Activated naive CD8-positive, alpha-beta T cell treated with anti-CD3 and anti-CD28 coated beads for 36 hours (primary cell): ENCODE data around the gene KCNH1. TPM values are rescaled to one million over a fixed set of nuclear protein-coding genes. Genes with fewer than 3 reads are reported as not detected.
A peak's percentile ranks its signal among the peaks of the same experiment; 100 is the strongest.

Source experiments
- DNase-seq: peaks from one replicate; pipeline ENCODE4 v3.0.0; 2021
- H3K27ac Mint-ChIP-seq: one replicate; pipeline ENCODE4 v1.8.0; 2022; ENCODE audit warnings: mild to moderate bottlenecking, moderate library complexity, mixed read lengths
- H3K27me3 Mint-ChIP-seq: one replicate; pipeline ENCODE4 v1.8.0; 2022; ENCODE audit warnings: mild to moderate bottlenecking, mixed read lengths
- H3K36me3 Mint-ChIP-seq: one replicate; pipeline ENCODE4 v1.8.0; 2021; ENCODE audit warnings: mild to moderate bottlenecking, mixed read lengths
- H3K4me1 Mint-ChIP-seq: one replicate; pipeline ENCODE4 v1.8.0; 2021; ENCODE audit warnings: mixed read lengths
- H3K4me3 Mint-ChIP-seq: one replicate; pipeline ENCODE4 v1.8.0; 2022; ENCODE audit warnings: mild to moderate bottlenecking, moderate library complexity, mixed read lengths
- H3K9me3 Mint-ChIP-seq: one replicate; pipeline ENCODE4 v1.8.0; 2022; ENCODE audit warnings: mixed read lengths
- total RNA-seq, 2 experiments: library from RNA; stranded (reverse); gene quantifications; one replicate each; pipeline ENCODE4 v1.2.3, GENCODE V29; 2021

KCNH1 gene
- total RNA-seq, 2 experiments from 2014 or later = not detected

- H3K4me3 Mint-ChIP-seq = no peak overlapping the region
- no peaks in the 10 kb centered on the region for H3K36me3 Mint-ChIP-seq
- DNase-seq = no peak
- no peaks in the 10 kb centered on the region for H3K9me3 Mint-ChIP-seq
- no peaks in the 10 kb centered on the region for H3K4me1 Mint-ChIP-seq
- peaks cover 9% of the 10 kb centered on the region for H3K27me3 Mint-ChIP-seq
- no peak overlapping the region for H3K27ac Mint-ChIP-seq
Measured at GRCh38 chr1:210747112-210747511, 386.8 kb downstream of the KCNH1 start.

- no peak overlapping the region for H3K4me3 Mint-ChIP-seq
- DNase-seq = no peak
- no peaks in the 10 kb centered on the region for H3K9me3 Mint-ChIP-seq
- H3K36me3 Mint-ChIP-seq = no peaks in the 10 kb centered on the region
- H3K4me1 Mint-ChIP-seq = no peaks in the 10 kb centered on the region
- peaks cover 9% of the 10 kb centered on the region for H3K27me3 Mint-ChIP-seq
- H3K27ac Mint-ChIP-seq = no peak overlapping the region
Measured at GRCh38 chr1:210746024-210746731, 387.8 kb downstream of the KCNH1 start.

GRCh38 chr1:210743038-210743437, 390.9 kb downstream of the KCNH1 start:
- Mint-ChIP-seq H3K27ac (no peak overlapping the region), H3K36me3 (no peaks in the 10 kb centered on the region), H3K27me3 (peaks cover 2% of the 10 kb centered on the region), H3K4me3 (no peak overlapping the region), H3K4me1 (no peaks in the 10 kb centered on the region), H3K9me3 (no peaks in the 10 kb centered on the region)
- DNase-seq = no peak

GRCh38 chr1:210741564-210741963, 392.4 kb downstream of the KCNH1 start:
- no peak for DNase-seq
- Mint-ChIP-seq H3K27me3 (peaks cover 3% of the 10 kb centered on the region), H3K4me1 (no peaks in the 10 kb centered on the region), H3K36me3 (no peaks in the 10 kb centered on the region), H3K4me3 (no peak overlapping the region), H3K9me3 (no peaks in the 10 kb centered on the region), H3K27ac (no peak overlapping the region)

GRCh38 chr1:210739627-210740026, 394.3 kb downstream of the KCNH1 start:
- H3K27ac Mint-ChIP-seq = no peak overlapping the region
- no peak overlapping the region for H3K4me3 Mint-ChIP-seq
- no peaks in the 10 kb centered on the region for H3K36me3 Mint-ChIP-seq
- no peak for DNase-seq
- peaks cover 3% of the 10 kb centered on the region for H3K27me3 Mint-ChIP-seq
- no peaks in the 10 kb centered on the region for H3K9me3 Mint-ChIP-seq
- no peaks in the 10 kb centered on the region for H3K4me1 Mint-ChIP-seq

- DNase-seq = no peak
- Mint-ChIP-seq H3K27me3 (peaks cover 7% of the 10 kb centered on the region), H3K4me3 (no peak overlapping the region), H3K36me3 (no peaks in the 10 kb centered on the region), H3K4me1 (no peaks in the 10 kb centered on the region), H3K27ac (no peak overlapping the region), H3K9me3 (no peaks in the 10 kb centered on the region)
Measured at GRCh38 chr1:210738256-210738655, 395.7 kb downstream of the KCNH1 start.

- Mint-ChIP-seq H3K4me1 (no peaks in the 10 kb centered on the region), H3K27ac (no peak overlapping the region), H3K9me3 (no peaks in the 10 kb centered on the region), H3K27me3 (peaks cover 7% of the 10 kb centered on the region), H3K4me3 (no peak overlapping the region), H3K36me3 (no peaks in the 10 kb centered on the region)
- no peak for DNase-seq
Measured at GRCh38 chr1:210736713-210737112, 397.2 kb downstream of the KCNH1 start.

- H3K36me3 Mint-ChIP-seq = no peaks in the 10 kb centered on the region
- H3K4me3 Mint-ChIP-seq = no peak overlapping the region
- no peak for DNase-seq
- no peaks in the 10 kb centered on the region for H3K9me3 Mint-ChIP-seq
- H3K4me1 Mint-ChIP-seq = no peaks in the 10 kb centered on the region
- no peak overlapping the region for H3K27ac Mint-ChIP-seq
- peaks cover 4% of the 10 kb centered on the region for H3K27me3 Mint-ChIP-seq
Measured at GRCh38 chr1:210731597-210731996, 402.4 kb downstream of the KCNH1 start.

- Mint-ChIP-seq H3K27me3 (peaks cover 4% of the 10 kb centered on the region), H3K4me1 (no peaks in the 10 kb centered on the region), H3K9me3 (no peaks in the 10 kb centered on the region), H3K36me3 (no peaks in the 10 kb centered on the region), H3K27ac (no peak overlapping the region), H3K4me3 (no peak overlapping the region)
- no peak for DNase-seq
Measured at GRCh38 chr1:210731193-210731592, 402.8 kb downstream of the KCNH1 start.

- H3K4me3 Mint-ChIP-seq = no peak overlapping the region
- H3K4me1 Mint-ChIP-seq = no peaks in the 10 kb centered on the region
- no peak overlapping the region for H3K27ac Mint-ChIP-seq
Measured at GRCh38 chr1:210730023-210730422, 403.9 kb downstream of the KCNH1 start.

GRCh38 chr1:210728437-210729149, 405.4 kb downstream of the KCNH1 start:
- no peaks in the 10 kb centered on the region for H3K4me1 Mint-ChIP-seq
- H3K4me3 Mint-ChIP-seq = no peak overlapping the region
- DNase-seq = no peak
- no peaks in the 10 kb centered on the region for H3K36me3 Mint-ChIP-seq
- no peaks in the 10 kb centered on the region for H3K9me3 Mint-ChIP-seq
- peaks cover 11% of the 10 kb centered on the region for H3K27me3 Mint-ChIP-seq
- H3K27ac Mint-ChIP-seq = no peak overlapping the region

More at GRCh38 chr1:210730023-210730422, 403.9 kb downstream of the KCNH1 start:
- no peaks in the 10 kb centered on the region for H3K9me3 Mint-ChIP-seq
- DNase-seq = no peak
- peaks cover 12% of the 10 kb centered on the region for H3K27me3 Mint-ChIP-seq
- no peaks in the 10 kb centered on the region for H3K36me3 Mint-ChIP-seq

- no peaks in the 10 kb centered on the region for H3K36me3 Mint-ChIP-seq
- peaks cover 10% of the 10 kb centered on the region for H3K27me3 Mint-ChIP-seq
- H3K9me3 Mint-ChIP-seq = no peaks in the 10 kb centered on the region
- no peak overlapping the region for H3K4me3 Mint-ChIP-seq
- H3K4me1 Mint-ChIP-seq = no peaks in the 10 kb centered on the region
- DNase-seq = no peak
- H3K27ac Mint-ChIP-seq = no peak overlapping the region
Measured at GRCh38 chr1:210727709-210728108, 406.2 kb downstream of the KCNH1 start.

GRCh38 chr1:210726621-210727020, 407.3 kb downstream of the KCNH1 start:
- peak; percentile 2 for DNase-seq
- H3K4me1 Mint-ChIP-seq = no peaks in the 10 kb centered on the region
- no peaks in the 10 kb centered on the region for H3K9me3 Mint-ChIP-seq
- H3K4me3 Mint-ChIP-seq = no peak overlapping the region
- H3K27me3 Mint-ChIP-seq = peaks cover 12% of the 10 kb centered on the region
- no peaks in the 10 kb centered on the region for H3K36me3 Mint-ChIP-seq
- H3K27ac Mint-ChIP-seq = no peak overlapping the region

GRCh38 chr1:210724768-210725167, 409.2 kb downstream of the KCNH1 start:
- Mint-ChIP-seq H3K27me3 (peaks cover 12% of the 10 kb centered on the region), H3K9me3 (no peaks in the 10 kb centered on the region), H3K27ac (no peak overlapping the region), H3K4me3 (no peak overlapping the region), H3K36me3 (no peaks in the 10 kb centered on the region), H3K4me1 (no peaks in the 10 kb centered on the region)
- no peak for DNase-seq

GRCh38 chr1:210723646-210724045, 410.3 kb downstream of the KCNH1 start:
- no peak overlapping the region for H3K4me3 Mint-ChIP-seq
- no peaks in the 10 kb centered on the region for H3K36me3 Mint-ChIP-seq
- no peaks in the 10 kb centered on the region for H3K4me1 Mint-ChIP-seq
- no peaks in the 10 kb centered on the region for H3K9me3 Mint-ChIP-seq
- H3K27me3 Mint-ChIP-seq = peaks cover 12% of the 10 kb centered on the region
- DNase-seq = no peak
- no peak overlapping the region for H3K27ac Mint-ChIP-seq
